ENCODE measurements around the gene DNAJC18.
"Not testable (repeated sequence)": the region's sequence is repeated elsewhere in the genome, so short reads cannot be mapped to it uniquely, and the experiment has no call there.

Gene DNAJC18

GRCh38 chr5:139482050-139482889 is 42.9 kb upstream of the DNAJC18 start, which contains the start of gene STING1:
Gene STING1, minus strand, starts transcription at chr5:139482758. Its CDS starts 1,054 bp downstream, at chr5:139481704.
- TF ChIP-seq, protein P1, sequence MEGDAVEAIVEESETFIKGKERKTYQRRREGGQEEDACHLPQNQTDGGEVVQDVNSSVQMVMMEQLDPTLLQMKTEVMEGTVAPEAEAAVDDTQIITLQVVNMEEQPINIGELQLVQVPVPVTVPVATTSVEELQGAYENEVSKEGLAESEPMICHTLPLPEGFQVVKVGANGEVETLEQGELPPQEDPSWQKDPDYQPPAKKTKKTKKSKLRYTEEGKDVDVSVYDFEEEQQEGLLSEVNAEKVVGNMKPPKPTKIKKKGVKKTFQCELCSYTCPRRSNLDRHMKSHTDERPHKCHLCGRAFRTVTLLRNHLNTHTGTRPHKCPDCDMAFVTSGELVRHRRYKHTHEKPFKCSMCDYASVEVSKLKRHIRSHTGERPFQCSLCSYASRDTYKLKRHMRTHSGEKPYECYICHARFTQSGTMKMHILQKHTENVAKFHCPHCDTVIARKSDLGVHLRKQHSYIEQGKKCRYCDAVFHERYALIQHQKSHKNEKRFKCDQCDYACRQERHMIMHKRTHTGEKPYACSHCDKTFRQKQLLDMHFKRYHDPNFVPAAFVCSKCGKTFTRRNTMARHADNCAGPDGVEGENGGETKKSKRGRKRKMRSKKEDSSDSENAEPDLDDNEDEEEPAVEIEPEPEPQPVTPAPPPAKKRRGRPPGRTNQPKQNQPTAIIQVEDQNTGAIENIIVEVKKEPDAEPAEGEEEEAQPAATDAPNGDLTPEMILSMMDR (IDR thresholded peaks at IDR 0.05; ENCODE audit: low read length): no peak
- TF ChIP-seq EZH2 (IDR thresholded peaks at IDR 0.05; ENCODE audit: borderline replicate concordance, low read length): no peak
- no peak within 1 kb of the TSS for H3K9ac ChIP-seq (ENCODE audit: low read length)

DNA sequence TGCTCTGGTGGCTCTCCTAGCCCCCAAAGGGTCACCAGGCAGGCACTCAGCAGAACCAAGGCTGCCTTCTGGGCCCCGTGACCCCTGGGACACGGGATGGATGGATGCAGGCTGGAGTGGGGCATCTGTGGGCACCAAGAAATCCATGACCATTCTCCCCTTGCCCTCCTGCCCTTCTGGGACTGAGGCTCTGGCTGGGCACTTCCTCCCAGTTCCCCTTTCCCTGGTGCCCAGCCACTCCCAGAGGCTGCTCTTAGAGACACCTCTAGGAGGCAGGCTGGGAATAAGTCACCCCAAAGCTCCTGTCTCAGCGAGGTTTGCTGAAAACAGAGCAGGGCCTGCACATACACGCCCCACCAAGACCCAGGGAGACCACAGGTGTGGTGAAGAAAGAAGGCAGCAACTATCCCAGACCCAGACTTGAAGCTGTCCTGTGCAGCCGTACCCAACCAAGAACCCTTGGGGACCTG is 42.3 kb upstream of the DNAJC18 start:
- Histone ChIP-seq H2AFZ (ENCODE audit: low read length) (no peak overlapping the region), H3K27ac (ENCODE audit: low read depth, low read length, poor library complexity, severe bottlenecking) (no peak overlapping the region), H3K9ac (ENCODE audit: low read length) (no peak overlapping the region), H3K4me2 (ENCODE audit: low read length) (no peak overlapping the region), H3K9me3 (ENCODE audit: low read length) (no peaks in the 10 kb centered on the region), H3K27me3 (ENCODE audit: insufficient read depth, low read length) (peaks cover 3% of the 10 kb centered on the region; the same call in 1 of the 2 replicates), H3K36me3 (ENCODE audit: insufficient read depth, low read length) (no peaks in the 10 kb centered on the region), H3F3A (ENCODE audit: insufficient read depth, low read length) (no peaks in the 10 kb centered on the region), H4K20me1 (ENCODE audit: insufficient read depth, low read length) (no peaks in the 10 kb centered on the region), H3K4me3 (ENCODE audit: low read depth, low read length, poor library complexity, severe bottlenecking) (no peak overlapping the region), H3K9me2 (ENCODE audit: low read depth, low read length) (no peaks in the 10 kb centered on the region), H3K79me2 (ENCODE audit: insufficient read depth, low read length) (no peaks in the 10 kb centered on the region), H3K4me1 (ENCODE audit: insufficient read depth, low read length, severe bottlenecking) (no peaks in the 10 kb centered on the region)
- TF ChIP-seq EZH2 (IDR thresholded peaks at IDR 0.05; ENCODE audit: borderline replicate concordance, low read length): no peak
- TF ChIP-seq, protein P1 (IDR thresholded peaks at IDR 0.05; ENCODE audit: low read length): no peak

More at GRCh38 chr5:139482050-139482889, 42.9 kb upstream of the DNAJC18 start, which contains the start of gene STING1:
- no peak within 1 kb of the TSS for H3K4me2 ChIP-seq (ENCODE audit: low read length)
- no peaks in the 10 kb centered on the region for H4K20me1 ChIP-seq (ENCODE audit: insufficient read depth, low read length)
- H2AFZ ChIP-seq (ENCODE audit: low read length): no peak within 1 kb of the TSS
- no peaks in the 10 kb centered on the region for H3F3A ChIP-seq (ENCODE audit: insufficient read depth, low read length)
- no peaks in the 10 kb centered on the region for H3K79me2 ChIP-seq (ENCODE audit: insufficient read depth, low read length)
- H3K4me3 ChIP-seq (ENCODE audit: low read depth, low read length, poor library complexity, severe bottlenecking): no peak within 1 kb of the TSS
- no peaks in the 10 kb centered on the region for H3K4me1 ChIP-seq (ENCODE audit: insufficient read depth, low read length, severe bottlenecking)
- H3K27ac ChIP-seq (ENCODE audit: low read depth, low read length, poor library complexity, severe bottlenecking): no peak within 1 kb of the TSS
- H3K27me3 ChIP-seq (ENCODE audit: insufficient read depth, low read length): peaks cover 8% of the 10 kb centered on the region; the same call in 1 of the 2 replicates
- no peaks in the 10 kb centered on the region for H3K36me3 ChIP-seq (ENCODE audit: insufficient read depth, low read length)
- H3K9me3 ChIP-seq (ENCODE audit: low read length): no peaks in the 10 kb centered on the region
- no peaks in the 10 kb centered on the region for H3K9me2 ChIP-seq (ENCODE audit: low read depth, low read length)

DNA sequence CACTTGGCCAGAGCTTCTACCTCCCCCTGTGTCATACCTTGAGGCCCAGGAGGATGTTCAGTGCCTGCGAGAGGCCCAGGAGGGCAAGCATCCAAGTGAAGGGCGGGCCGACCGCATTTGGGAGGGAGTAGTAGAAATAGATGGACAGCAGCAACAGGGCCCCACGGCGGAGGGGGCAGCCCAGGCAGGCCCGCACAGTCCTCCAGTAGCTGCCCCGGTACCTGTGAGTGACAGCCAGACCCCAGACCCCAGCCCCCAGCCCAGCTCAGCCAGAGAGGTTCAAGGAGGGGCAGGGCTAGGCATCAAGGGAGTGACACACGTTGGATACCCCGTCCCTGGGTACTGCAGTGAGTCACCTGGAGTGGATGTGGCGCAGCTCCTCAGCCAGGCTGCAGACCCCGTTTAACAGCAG is 41.8 kb upstream of the DNAJC18 start:
- no peak overlapping the region for H3K4me3 ChIP-seq (ENCODE audit: low read depth, low read length, poor library complexity, severe bottlenecking)
- no peaks in the 10 kb centered on the region for H3K36me3 ChIP-seq (ENCODE audit: insufficient read depth, low read length)
- no peaks in the 10 kb centered on the region for H3K9me2 ChIP-seq (ENCODE audit: low read depth, low read length)
- H3K79me2 ChIP-seq (ENCODE audit: insufficient read depth, low read length): no peaks in the 10 kb centered on the region
- no peaks in the 10 kb centered on the region for H3K4me1 ChIP-seq (ENCODE audit: insufficient read depth, low read length, severe bottlenecking)
- no peaks in the 10 kb centered on the region for H3F3A ChIP-seq (ENCODE audit: insufficient read depth, low read length)
- TF ChIP-seq, protein P1 (IDR thresholded peaks at IDR 0.05; ENCODE audit: low read length): no peak
- no peak for TF ChIP-seq EZH2 (IDR thresholded peaks at IDR 0.05; ENCODE audit: borderline replicate concordance, low read length)
- H4K20me1 ChIP-seq (ENCODE audit: insufficient read depth, low read length): no peaks in the 10 kb centered on the region
- H3K9me3 ChIP-seq (ENCODE audit: low read length): no peaks in the 10 kb centered on the region
- H2AFZ ChIP-seq (ENCODE audit: low read length): no peak overlapping the region
- peaks cover 3% of the 10 kb centered on the region; the same call in 1 of the 2 replicates for H3K27me3 ChIP-seq (ENCODE audit: insufficient read depth, low read length)
- H3K4me2 ChIP-seq (ENCODE audit: low read length): no peak overlapping the region
- no peak overlapping the region for H3K27ac ChIP-seq (ENCODE audit: low read depth, low read length, poor library complexity, severe bottlenecking)
- no peak overlapping the region for H3K9ac ChIP-seq (ENCODE audit: low read length)

DNA sequence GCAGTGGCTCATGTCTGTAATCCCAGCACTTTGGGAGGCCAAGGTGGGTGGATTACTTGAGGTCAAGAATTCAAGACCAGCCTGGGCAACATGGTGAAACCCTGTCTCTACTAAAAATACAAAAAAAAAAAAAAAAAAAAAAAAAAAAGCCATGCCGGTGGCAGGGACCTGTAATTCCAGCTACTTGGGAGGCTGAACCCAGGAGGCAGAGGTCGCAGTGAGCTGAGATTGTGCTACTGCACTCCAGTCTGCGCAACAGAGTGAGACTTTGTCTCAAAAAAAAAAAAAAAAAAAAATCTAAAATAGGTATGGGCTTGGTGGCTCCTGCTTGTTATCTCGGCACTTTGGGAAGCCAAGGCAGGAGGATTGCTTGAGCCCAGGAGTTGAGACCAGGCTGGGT is 40.4 kb upstream of the DNAJC18 start:
- H3K4me3 ChIP-seq (ENCODE audit: low read depth, low read length, poor library complexity, severe bottlenecking); H3K9me2 ChIP-seq (ENCODE audit: low read depth, low read length); H2AFZ ChIP-seq (ENCODE audit: low read length); H3K36me3 ChIP-seq (ENCODE audit: insufficient read depth, low read length); H3K9ac ChIP-seq (ENCODE audit: low read length); H3K4me2 ChIP-seq (ENCODE audit: low read length); H3K27me3 ChIP-seq (ENCODE audit: insufficient read depth, low read length); H3F3A ChIP-seq (ENCODE audit: insufficient read depth, low read length); H4K20me1 ChIP-seq (ENCODE audit: insufficient read depth, low read length); H3K27ac ChIP-seq (ENCODE audit: low read depth, low read length, poor library complexity, severe bottlenecking); H3K4me1 ChIP-seq (ENCODE audit: insufficient read depth, low read length, severe bottlenecking); H3K9me3 ChIP-seq (ENCODE audit: low read length); H3K79me2 ChIP-seq (ENCODE audit: insufficient read depth, low read length): not testable (repeated sequence)

DNA sequence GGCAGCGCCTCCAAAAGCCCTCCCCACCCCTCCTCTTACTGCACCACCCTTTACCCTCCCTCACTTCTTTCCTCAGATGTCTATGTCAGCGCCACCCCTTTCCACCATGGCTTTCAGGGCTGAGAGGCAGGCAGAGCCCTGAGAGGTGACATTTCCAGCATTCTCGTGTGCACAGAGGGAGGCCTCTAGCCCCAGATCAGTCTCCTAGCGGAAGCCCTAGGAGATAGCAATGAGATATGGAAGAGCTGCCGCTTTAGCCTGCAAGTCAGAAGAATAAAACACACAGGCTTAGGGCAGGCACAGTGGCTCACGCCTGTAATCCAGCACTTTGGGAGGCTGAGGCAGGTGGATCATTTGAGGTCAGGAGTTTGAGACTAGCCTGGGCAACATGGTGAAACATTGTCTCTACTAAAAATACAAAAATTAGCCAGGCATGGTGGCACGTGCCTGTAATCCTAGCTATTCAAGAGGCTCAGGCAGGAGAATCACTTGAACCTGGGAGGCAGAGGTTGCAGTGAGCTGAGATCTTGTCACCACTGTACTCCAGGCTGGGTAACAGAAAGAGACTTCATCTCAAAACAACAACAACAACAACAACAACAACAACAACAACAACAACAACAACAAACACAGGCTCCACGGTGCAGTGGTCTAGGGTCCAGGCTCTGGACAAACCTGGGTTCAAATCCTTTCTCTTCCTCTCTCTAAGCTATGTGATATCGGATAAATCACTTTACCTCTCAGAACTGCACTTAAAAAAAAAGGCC is 39.5 kb upstream of the DNAJC18 start:
- not testable (repeated sequence) for H3K9me2 ChIP-seq (ENCODE audit: low read depth, low read length); H3K4me2 ChIP-seq (ENCODE audit: low read length); H3K36me3 ChIP-seq (ENCODE audit: insufficient read depth, low read length); H3K9me3 ChIP-seq (ENCODE audit: low read length); H3K79me2 ChIP-seq (ENCODE audit: insufficient read depth, low read length); H2AFZ ChIP-seq (ENCODE audit: low read length); H3K27me3 ChIP-seq (ENCODE audit: insufficient read depth, low read length); H3K9ac ChIP-seq (ENCODE audit: low read length); H4K20me1 ChIP-seq (ENCODE audit: insufficient read depth, low read length); H3F3A ChIP-seq (ENCODE audit: insufficient read depth, low read length); H3K4me3 ChIP-seq (ENCODE audit: low read depth, low read length, poor library complexity, severe bottlenecking); H3K27ac ChIP-seq (ENCODE audit: low read depth, low read length, poor library complexity, severe bottlenecking); H3K4me1 ChIP-seq (ENCODE audit: insufficient read depth, low read length, severe bottlenecking)

Measured in OCI-LY1 (cell line).